ENCODE results near the gene CDC14C. TPM values are rescaled to one million over a fixed set of nuclear protein-coding genes. Genes with fewer than 3 reads are reported as not detected.

CDC14C gene
- polyA plus RNA-seq, 1 donor (not counting 4 experiments of a cell fraction or from before 2014, with no cell fraction given), result not detected

DNA sequence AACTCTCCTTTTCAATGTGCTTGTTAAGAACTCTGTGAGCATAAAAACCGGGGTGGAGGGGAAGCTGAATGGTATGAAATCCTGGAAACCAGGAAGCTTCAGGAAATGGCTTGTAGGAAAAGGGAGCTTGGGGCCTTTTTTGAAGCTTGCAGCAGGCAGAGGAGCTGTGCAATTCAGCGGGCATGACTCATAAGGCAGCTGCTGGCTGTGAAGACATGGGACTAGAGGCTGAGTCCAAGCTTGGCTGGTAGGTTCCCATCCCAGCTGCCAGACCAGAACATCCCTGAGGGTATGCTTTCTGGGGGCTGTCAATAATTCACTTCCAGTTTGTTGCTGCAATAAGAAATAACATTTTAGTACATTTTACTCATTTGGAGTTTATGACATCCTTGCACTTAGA is 36.8 kb upstream of the CDC14C start:
- Histone ChIP-seq H3K9me3 (ENCODE audit: control insufficient read depth, low read depth, low read length) (no peaks in the 10 kb centered on the region), H3K9ac (ENCODE audit: control insufficient read depth, extremely low read depth, insufficient read depth, low read length) (no peak overlapping the region), H3K27me3 (ENCODE audit: control insufficient read depth, extremely low read depth, insufficient read depth, low read length) (no peaks in the 10 kb centered on the region), H2AFZ (ENCODE audit: control insufficient read depth, low read length) (no peak overlapping the region), H3K4me1 (ENCODE audit: control insufficient read depth, extremely low read depth, insufficient read depth, low read length) (no peaks in the 10 kb centered on the region), H3K9me1 (ENCODE audit: control insufficient read depth, extremely low read depth, insufficient read depth, low read length) (no peaks in the 10 kb centered on the region), H3K36me3 (ENCODE audit: control insufficient read depth in 2 of 2, extremely low read depth in 1 of 2, insufficient read depth in 2 of 2, low read length in 2 of 2) (no peaks in the 10 kb centered on the region), H3K4me3 (ENCODE audit: control insufficient read depth in 2 of 3, extremely low read depth in 1 of 3, insufficient read depth in 2 of 3, low read depth in 1 of 3, low read length in 3 of 3) (no peak overlapping the region), H3K79me2 (ENCODE audit: control insufficient read depth, insufficient read depth, low read length) (no peaks in the 10 kb centered on the region), H4K20me1 (ENCODE audit: control insufficient read depth, extremely low read depth, insufficient read depth, low read length) (no peaks in the 10 kb centered on the region), H3K27ac (ENCODE audit: control insufficient read depth, insufficient read depth, low read length) (no peak overlapping the region), H3K4me2 (ENCODE audit: control insufficient read depth, extremely low read depth, insufficient read depth, low read depth, low read length) (no peak overlapping the region)
- TF ChIP-seq, protein P1, sequence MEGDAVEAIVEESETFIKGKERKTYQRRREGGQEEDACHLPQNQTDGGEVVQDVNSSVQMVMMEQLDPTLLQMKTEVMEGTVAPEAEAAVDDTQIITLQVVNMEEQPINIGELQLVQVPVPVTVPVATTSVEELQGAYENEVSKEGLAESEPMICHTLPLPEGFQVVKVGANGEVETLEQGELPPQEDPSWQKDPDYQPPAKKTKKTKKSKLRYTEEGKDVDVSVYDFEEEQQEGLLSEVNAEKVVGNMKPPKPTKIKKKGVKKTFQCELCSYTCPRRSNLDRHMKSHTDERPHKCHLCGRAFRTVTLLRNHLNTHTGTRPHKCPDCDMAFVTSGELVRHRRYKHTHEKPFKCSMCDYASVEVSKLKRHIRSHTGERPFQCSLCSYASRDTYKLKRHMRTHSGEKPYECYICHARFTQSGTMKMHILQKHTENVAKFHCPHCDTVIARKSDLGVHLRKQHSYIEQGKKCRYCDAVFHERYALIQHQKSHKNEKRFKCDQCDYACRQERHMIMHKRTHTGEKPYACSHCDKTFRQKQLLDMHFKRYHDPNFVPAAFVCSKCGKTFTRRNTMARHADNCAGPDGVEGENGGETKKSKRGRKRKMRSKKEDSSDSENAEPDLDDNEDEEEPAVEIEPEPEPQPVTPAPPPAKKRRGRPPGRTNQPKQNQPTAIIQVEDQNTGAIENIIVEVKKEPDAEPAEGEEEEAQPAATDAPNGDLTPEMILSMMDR (optimal IDR thresholded peaks at IDR 0.05 in 1 of 3, IDR thresholded peaks at IDR 0.05 in 1 of 3, conservative IDR thresholded peaks at IDR 0.05 in 1 of 3; ENCODE audit: extremely low read depth in 1 of 3, insufficient read depth in 2 of 3, low read length in 3 of 3), result no peak
- DNase-seq (ENCODE audit: low read depth, low spot score), result no peak
- dilution Hi-C loops (cut with MboI; ENCODE audit: extremely low pct_ligation_motif_present, low sequenced_read_pairs), result no loop called here
- no peak for FAIRE-seq

DNA sequence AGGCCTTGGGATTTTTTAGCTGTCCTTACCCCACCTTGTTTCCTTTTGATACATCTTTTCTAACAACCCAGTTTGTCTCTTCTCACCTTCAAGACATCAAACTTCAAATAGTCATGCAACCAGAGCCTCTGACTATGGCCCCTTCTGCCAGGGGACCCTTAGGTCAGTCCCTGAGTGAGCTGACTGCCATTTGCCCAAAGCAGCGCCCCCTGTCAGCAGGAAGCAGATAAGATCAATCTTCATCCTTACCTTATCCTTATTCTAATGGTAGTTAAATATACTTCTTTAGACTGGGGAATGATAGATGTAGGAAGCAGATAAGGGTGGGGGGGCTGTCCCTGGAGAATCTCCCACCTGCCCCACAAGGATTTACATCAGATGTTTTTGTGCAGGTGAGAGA is 29.8 kb upstream of the CDC14C start:
- H3K27ac ChIP-seq (ENCODE audit: control insufficient read depth, insufficient read depth, low read length), result no peak overlapping the region
- no peaks in the 10 kb centered on the region for H3K79me2 ChIP-seq (ENCODE audit: control insufficient read depth, insufficient read depth, low read length)
- no peaks in the 10 kb centered on the region for H4K20me1 ChIP-seq (ENCODE audit: control insufficient read depth, extremely low read depth, insufficient read depth, low read length)
- no peaks in the 10 kb centered on the region for H3K9me3 ChIP-seq (ENCODE audit: control insufficient read depth, low read depth, low read length)
- FAIRE-seq (no peak), DNase-seq (ENCODE audit: low read depth, low spot score) (no peak)
- no peak overlapping the region for H3K4me3 ChIP-seq (ENCODE audit: control insufficient read depth in 2 of 3, extremely low read depth in 1 of 3, insufficient read depth in 2 of 3, low read depth in 1 of 3, low read length in 3 of 3)
- no peaks in the 10 kb centered on the region for H3K4me1 ChIP-seq (ENCODE audit: control insufficient read depth, extremely low read depth, insufficient read depth, low read length)
- H3K9ac ChIP-seq (ENCODE audit: control insufficient read depth, extremely low read depth, insufficient read depth, low read length), result no peak overlapping the region
- H3K27me3 ChIP-seq (ENCODE audit: control insufficient read depth, extremely low read depth, insufficient read depth, low read length), result no peaks in the 10 kb centered on the region
- H2AFZ ChIP-seq (ENCODE audit: control insufficient read depth, low read length), result no peak overlapping the region
- TF ChIP-seq, protein P1 (optimal IDR thresholded peaks at IDR 0.05 in 1 of 3, IDR thresholded peaks at IDR 0.05 in 1 of 3, conservative IDR thresholded peaks at IDR 0.05 in 1 of 3; ENCODE audit: extremely low read depth in 1 of 3, insufficient read depth in 2 of 3, low read length in 3 of 3), result no peak
- TF ChIP-seq EZH2 (IDR thresholded peaks at IDR 0.05; ENCODE audit: low read length), result no peak
- H3K9me1 ChIP-seq (ENCODE audit: control insufficient read depth, extremely low read depth, insufficient read depth, low read length), result no peaks in the 10 kb centered on the region
- H3K36me3 ChIP-seq (ENCODE audit: control insufficient read depth in 2 of 2, extremely low read depth in 1 of 2, insufficient read depth in 2 of 2, low read length in 2 of 2), result no peaks in the 10 kb centered on the region
- no peak overlapping the region for H3K4me2 ChIP-seq (ENCODE audit: control insufficient read depth, extremely low read depth, insufficient read depth, low read depth, low read length)
- dilution Hi-C loops (cut with MboI; ENCODE audit: extremely low pct_ligation_motif_present, low sequenced_read_pairs), result no loop called here

Data from keratinocyte (primary cell).